Skeletal muscle satellite cell (primary cell): ENCODE results near the gene C1orf141.
"Not testable (repeated sequence)": the region's sequence is repeated elsewhere in the genome, so short reads cannot be mapped to it uniquely, and the experiment has no call there.

Experiments
- H3K27me3 ChIP-seq: 2 replicates; pipeline ENCODE4 v1.7.0; 2013; ENCODE audit warnings: low read length; ENCODE audit not compliant: control insufficient read depth, insufficient read depth
- H3K36me3 ChIP-seq: 2 replicates; pipeline ENCODE4 v1.7.0; 2013; ENCODE audit warnings: mild to moderate bottlenecking, control low read depth, low read length; ENCODE audit not compliant: insufficient read depth
- H3K4me1 ChIP-seq: 2 replicates; pipeline ENCODE4 v1.7.0; 2013; ENCODE audit warnings: low read length; ENCODE audit not compliant: control insufficient read depth, insufficient read depth
- H3K4me2 ChIP-seq: 2 replicates; pipeline ENCODE4 v1.7.0; 2013; ENCODE audit warnings: mild to moderate bottlenecking, low read length
- H3K4me3 ChIP-seq: 2 replicates; pipeline ENCODE4 v1.7.0; 2013; ENCODE audit warnings: low read length
- H3K9ac ChIP-seq: 2 replicates; pipeline ENCODE4 v1.7.0; 2013; ENCODE audit warnings: mild to moderate bottlenecking, low read depth, low read length, moderate library complexity
- H3K9me3 ChIP-seq: replicated peaks from 2 replicates; pipeline ENCODE4 v1.7.0; 2013; ENCODE audit warnings: mild to moderate bottlenecking, control low read depth, low read length

C1orf141 gene

DNA sequence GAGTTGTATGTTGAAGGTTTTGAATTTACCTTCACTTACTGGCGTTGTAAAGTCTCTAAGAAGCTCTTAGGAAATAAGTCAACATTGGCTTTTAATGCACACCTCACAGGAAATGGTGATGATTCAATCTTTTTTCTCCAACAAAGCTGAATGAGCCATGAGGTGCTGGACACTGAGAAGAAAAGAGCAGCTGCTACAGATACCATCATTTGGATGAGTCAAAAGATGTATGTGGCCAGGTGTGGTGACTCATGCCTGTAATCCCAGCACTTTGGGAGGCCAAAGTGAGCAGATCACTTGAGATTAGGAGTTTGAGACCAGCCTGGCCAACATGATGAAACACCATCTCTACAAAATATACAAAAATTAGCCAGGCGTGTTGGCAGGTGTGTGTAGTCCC, 28.2 kb upstream of the C1orf141 start:
- Histone ChIP-seq H3K4me1 (no peaks in the 10 kb centered on the region), H3K4me3 (no peak overlapping the region), H3K9ac (no peak overlapping the region)

DNA sequence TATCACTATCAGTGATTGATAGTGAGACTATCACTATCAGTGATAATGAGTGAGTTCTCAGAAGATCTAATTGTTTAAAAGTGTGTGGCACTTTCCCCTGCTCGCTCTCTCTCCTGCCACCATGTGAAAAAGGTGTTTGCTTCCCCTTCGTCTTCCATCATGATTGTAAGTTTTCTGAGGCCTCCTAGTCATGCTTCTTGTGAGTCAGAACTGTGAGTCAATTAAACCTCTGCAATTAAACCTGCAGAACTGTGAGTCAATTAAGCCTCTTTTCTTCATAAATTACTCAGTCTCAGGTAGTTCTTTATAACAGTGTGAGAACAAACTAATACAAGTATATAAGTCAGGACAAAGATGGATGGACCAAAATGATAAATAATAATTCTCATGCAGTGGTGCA, 24.5 kb upstream of the C1orf141 start:
- no peak overlapping the region for H3K9ac ChIP-seq
- no peak overlapping the region for H3K4me3 ChIP-seq

More for the DNA sequence above, 28.2 kb upstream of the C1orf141 start:
- H3K4me2 ChIP-seq: no peak overlapping the region
- no peaks in the 10 kb centered on the region for H3K36me3 ChIP-seq
- H3K9me3 ChIP-seq: no peaks in the 10 kb centered on the region
- H3K27me3 ChIP-seq: no peaks in the 10 kb centered on the region

DNA sequence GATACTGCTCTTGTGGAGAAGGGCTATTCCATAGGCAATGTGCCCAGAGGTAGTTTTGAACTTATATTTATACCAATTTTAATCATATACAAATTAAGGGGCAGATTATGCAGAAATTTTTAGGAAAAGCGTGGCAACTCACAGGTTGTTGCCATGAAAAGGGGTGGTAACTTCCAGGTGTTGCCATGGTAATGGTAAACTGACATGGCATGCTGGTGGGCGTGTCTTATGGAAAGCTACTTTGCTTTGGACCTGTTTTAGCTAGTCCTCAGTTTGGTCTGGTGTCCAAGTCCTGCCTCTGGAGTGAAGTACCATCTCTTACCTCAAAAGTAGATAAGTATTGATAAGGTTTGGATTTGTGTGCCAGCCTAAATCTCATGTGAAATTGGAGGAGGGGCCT, 23.6 kb upstream of the C1orf141 start:
- Histone ChIP-seq H3K27me3 (peaks cover 4% of the 10 kb centered on the region), H3K36me3 (no peaks in the 10 kb centered on the region), H3K4me2 (no peak overlapping the region), H3K9me3 (no peaks in the 10 kb centered on the region), H3K4me3 (no peak overlapping the region), H3K4me1 (no peaks in the 10 kb centered on the region), H3K9ac (no peak overlapping the region)

More for the DNA sequence above, 24.5 kb upstream of the C1orf141 start:
- Histone ChIP-seq H3K4me2 (no peak overlapping the region), H3K36me3 (no peaks in the 10 kb centered on the region), H3K4me1 (no peaks in the 10 kb centered on the region), H3K27me3 (peaks cover 4% of the 10 kb centered on the region), H3K9me3 (no peaks in the 10 kb centered on the region)

DNA sequence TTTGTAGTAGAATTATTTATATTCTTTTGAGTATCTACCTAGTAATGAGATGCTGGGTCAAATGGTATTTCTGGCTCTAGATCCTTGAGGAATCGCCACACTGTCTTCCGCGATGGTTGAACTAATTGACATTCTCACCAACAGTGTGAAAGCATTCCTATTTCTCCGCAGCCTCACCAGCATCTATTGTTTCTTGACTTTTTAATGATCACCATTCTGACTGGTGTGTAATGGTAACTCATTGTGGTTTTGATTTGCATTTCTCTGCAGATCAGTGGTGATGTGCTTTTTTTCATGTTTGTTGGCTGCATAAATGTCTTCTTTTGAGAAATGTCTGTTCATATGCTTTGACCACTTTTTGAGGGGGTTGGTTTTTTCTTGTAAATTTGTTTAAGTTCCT, 16.2 kb upstream of the C1orf141 start:
- H3K4me1 ChIP-seq: peaks cover 5% of the 10 kb centered on the region
- H3K4me3 ChIP-seq: no peak overlapping the region
- peaks cover 11% of the 10 kb centered on the region for H3K27me3 ChIP-seq
- no peak overlapping the region for H3K4me2 ChIP-seq
- no peak overlapping the region for H3K9ac ChIP-seq
- H3K9me3 ChIP-seq: no peaks in the 10 kb centered on the region
- H3K36me3 ChIP-seq: no peaks in the 10 kb centered on the region

DNA sequence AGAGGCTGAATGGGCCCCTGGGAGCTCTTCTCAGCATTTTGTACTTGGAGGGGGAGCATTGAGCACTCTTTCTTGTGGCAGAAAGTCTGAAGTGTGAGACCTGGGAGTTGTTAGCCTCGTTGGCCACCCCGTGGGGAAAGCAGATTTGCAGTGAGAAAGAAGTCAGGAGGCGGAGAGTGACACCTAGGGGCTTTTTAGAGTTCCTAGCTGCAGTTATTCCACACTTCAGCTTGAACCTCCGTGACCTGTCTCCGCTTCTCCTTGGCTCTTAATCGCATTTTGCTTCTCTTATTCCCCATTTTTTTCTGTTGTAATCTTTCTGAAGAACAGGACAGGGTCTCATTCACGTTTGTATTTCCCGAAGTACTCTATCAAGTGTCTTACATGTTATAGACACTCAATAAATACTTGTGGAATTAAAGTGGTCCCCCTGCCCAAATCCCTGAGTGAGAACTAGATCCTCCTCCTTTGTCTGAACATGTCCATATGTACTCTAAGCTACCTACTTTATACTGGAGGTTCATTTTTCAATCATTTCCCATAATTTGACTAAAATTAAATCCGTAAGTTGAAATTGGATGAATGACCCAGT, 14.5 kb upstream of the C1orf141 start:
- H3K27me3 ChIP-seq: peaks cover 7% of the 10 kb centered on the region
- peak overlapping the region; percentile 40 for H3K4me2 ChIP-seq
- H3K4me1 ChIP-seq: peaks cover 5% of the 10 kb centered on the region
- peak overlapping the region; percentile 26 for H3K9ac ChIP-seq
- no peaks in the 10 kb centered on the region for H3K36me3 ChIP-seq
- H3K9me3 ChIP-seq: no peaks in the 10 kb centered on the region
- no peak overlapping the region for H3K4me3 ChIP-seq

DNA sequence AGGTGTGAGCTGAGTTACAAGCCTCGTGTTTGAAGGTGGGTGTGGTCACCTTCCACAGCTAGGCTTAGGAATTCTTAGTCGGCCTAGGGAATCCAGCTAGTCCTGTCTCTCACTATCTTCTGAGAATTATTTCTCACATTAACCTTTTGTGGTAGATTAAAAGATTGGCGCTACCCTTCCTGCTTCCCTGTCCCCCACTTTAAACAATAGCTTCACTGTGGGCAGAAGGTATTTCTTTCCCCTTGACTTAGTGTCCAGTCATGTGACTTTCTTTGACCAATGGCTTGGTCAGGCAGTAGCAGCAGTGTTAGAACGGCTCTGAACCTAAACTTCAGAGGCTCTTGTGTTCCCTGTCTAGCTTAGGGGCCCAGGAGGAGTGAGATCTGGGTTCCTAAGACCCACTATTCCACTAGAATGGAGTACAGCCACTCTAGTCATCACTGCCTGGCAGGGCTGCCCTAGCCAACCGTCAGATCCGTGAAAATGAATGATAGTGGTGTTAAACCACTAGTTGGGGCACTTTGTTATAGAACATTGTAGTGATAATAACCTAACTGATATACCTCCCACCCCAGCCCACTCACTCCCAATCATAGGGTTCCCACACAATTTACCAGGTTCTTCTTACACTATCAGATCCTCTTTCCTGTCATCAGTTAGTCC, 13.9 kb upstream of the C1orf141 start:
- Histone ChIP-seq H3K9ac (peak overlapping the region; percentile 26), H3K4me3 (no peak overlapping the region), H3K4me1 (peaks cover 5% of the 10 kb centered on the region), H3K36me3 (no peaks in the 10 kb centered on the region), H3K27me3 (peaks cover 7% of the 10 kb centered on the region), H3K9me3 (no peaks in the 10 kb centered on the region), H3K4me2 (peak overlapping the region; percentile 40)

DNA sequence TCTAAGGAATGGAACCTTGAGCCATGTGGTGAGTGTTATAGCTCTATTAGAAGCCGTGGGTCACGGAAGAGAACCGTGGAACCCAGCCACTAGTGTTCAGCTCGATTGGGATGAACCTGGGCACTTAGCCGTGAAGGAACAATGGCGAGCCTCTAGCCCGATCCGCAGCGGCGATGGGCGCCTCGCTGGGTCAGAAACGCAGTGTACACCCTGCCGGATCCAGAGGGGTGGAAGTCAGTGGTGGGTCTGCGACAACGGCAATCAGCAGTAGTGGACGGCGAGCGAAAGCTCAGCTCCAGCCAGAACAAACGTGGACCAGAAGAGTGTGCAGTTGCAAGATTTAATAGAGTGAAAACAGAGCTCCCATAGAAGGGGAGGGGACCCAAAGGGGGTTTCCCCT, 13.2 kb upstream of the C1orf141 start:
- not testable (repeated sequence) for H3K4me3 ChIP-seq, H3K36me3 ChIP-seq, H3K27me3 ChIP-seq, H3K4me1 ChIP-seq, H3K9ac ChIP-seq, H3K4me2 ChIP-seq, H3K9me3 ChIP-seq

DNA sequence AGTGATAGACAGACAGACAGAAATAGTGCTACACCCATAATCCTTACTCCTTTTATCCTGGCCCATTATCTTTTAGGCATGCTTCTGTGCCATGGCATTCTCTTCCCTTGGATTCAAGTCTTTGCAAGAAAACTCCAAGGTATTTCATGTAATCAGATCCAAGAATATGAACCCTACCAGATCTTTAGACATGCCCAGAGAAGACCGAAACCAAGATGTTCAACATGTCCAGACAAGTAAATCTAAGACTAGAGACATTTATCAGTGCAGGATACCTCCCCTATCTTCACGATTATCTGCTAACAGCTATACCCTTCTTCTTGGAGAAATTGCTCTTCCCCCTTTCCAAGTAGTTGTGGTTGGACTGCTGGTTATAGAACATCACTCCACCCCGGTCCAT, 11.8 kb upstream of the C1orf141 start:
- Histone ChIP-seq H3K4me1 (peaks cover 5% of the 10 kb centered on the region), H3K4me3 (no peak overlapping the region), H3K36me3 (no peaks in the 10 kb centered on the region), H3K9me3 (no peaks in the 10 kb centered on the region), H3K27me3 (peaks cover 5% of the 10 kb centered on the region), H3K4me2 (no peak overlapping the region), H3K9ac (no peak overlapping the region)

DNA sequence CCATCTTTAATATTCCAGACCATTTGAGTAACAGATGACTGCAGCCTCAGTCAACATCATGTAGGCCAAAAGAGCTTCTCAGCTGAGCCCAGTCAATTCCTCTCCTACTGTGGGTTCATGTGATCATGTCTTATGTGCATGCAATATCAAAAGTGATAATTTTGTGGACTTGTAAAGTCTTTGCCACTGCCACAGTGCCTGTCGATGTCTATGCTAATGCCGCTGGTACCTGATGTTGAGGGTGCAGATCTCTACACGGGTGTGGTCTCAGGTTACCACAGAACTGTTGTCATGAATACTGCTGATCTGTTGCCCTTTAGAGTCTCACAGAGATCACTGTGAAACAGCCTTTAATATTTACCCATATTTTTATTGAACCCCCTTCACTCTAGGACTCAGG, 11.3 kb upstream of the C1orf141 start:
- Histone ChIP-seq H3K4me2 (no peak overlapping the region), H3K27me3 (peaks cover 5% of the 10 kb centered on the region), H3K4me3 (no peak overlapping the region), H3K9me3 (no peaks in the 10 kb centered on the region), H3K36me3 (no peaks in the 10 kb centered on the region), H3K4me1 (peaks cover 5% of the 10 kb centered on the region), H3K9ac (no peak overlapping the region)

DNA sequence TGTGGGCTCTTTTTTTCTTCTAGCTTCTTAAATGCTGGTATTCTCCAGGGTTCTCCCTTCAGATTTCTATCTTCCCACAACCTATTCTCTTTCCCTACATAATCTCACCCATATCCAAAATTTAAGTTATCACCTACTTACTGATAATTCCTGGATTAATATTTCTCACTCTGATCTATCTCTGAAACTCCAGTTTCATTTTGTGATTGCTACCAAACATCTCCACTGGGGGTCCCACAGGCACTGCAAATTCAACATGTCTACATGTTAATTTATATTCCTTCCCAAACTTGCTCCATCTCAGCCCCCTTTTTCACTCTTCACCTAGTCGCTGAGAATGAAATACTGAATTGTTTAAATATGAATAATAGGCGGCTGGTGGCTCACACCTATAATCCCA, 9.9 kb upstream of the C1orf141 start:
- peaks cover 5% of the 10 kb centered on the region for H3K4me1 ChIP-seq
- no peaks in the 10 kb centered on the region for H3K27me3 ChIP-seq
- no peak overlapping the region for H3K4me3 ChIP-seq
- no peaks in the 10 kb centered on the region for H3K9me3 ChIP-seq
- H3K36me3 ChIP-seq: no peaks in the 10 kb centered on the region
- H3K9ac ChIP-seq: no peak overlapping the region
- H3K4me2 ChIP-seq: no peak overlapping the region

DNA sequence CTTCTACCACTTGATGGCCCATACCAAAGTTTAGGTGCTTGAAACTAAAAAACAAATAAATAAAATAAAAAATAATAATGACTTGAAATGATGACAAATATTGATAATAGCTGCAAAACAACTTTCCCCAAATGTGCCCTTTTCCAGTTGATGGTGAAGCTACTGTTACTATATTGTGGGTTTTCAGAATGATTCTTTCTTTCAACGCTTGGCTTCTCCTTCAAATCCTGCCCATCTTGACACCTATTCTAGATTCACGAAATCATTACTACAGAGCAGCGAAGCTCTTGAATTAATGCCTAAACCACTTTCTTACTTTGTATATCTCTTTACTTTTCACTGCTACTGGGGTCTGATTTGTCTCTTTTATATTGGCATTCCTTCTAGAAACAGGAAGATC, 9.2 kb upstream of the C1orf141 start:
- Histone ChIP-seq H3K4me2 (no peak overlapping the region), H3K4me1 (peaks cover 4% of the 10 kb centered on the region), H3K36me3 (no peaks in the 10 kb centered on the region), H3K9ac (no peak overlapping the region), H3K4me3 (no peak overlapping the region), H3K27me3 (no peaks in the 10 kb centered on the region), H3K9me3 (no peaks in the 10 kb centered on the region)

DNA sequence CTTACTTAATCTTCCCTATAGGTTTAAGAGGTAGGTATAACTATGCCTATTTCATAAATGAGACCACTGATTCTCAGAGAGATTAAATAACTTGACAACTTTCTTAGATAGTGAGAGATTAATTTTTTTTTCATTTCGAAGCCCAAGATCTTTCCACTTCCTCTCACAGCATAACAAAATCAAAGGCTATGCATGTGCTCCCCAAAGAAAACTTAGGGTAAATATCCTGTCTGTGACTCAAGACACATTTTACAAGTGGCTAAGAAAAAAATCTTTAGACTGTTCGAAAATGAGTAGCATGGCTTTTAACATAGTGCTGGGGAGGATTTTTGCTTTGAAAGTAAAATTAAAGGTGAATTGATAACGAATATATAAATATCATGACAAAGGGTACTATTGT, 8.2 kb upstream of the C1orf141 start:
- Histone ChIP-seq H3K4me2 (no peak overlapping the region), H3K4me3 (no peak overlapping the region), H3K4me1 (no peaks in the 10 kb centered on the region), H3K27me3 (no peaks in the 10 kb centered on the region), H3K9me3 (no peaks in the 10 kb centered on the region), H3K36me3 (no peaks in the 10 kb centered on the region), H3K9ac (no peak overlapping the region)
